WTC11 (cell line): ENCODE results near the gene GALK1.

ENCODE experiments used
- ATF2 ChIP-seq: sonication (generic); formaldehyde crosslinking; IDR thresholded peaks from 2 replicates; pipeline ENCODE4 v1.8.1; 2022; ENCODE audit warnings: low read depth, missing genetic modification reagents, borderline replicate concordance
- CTCF ChIP-seq: fragments of 200-600 bp; IDR thresholded peaks from 2 replicates; pipeline ENCODE4 v1.8.0; 2022; ENCODE audit warnings: antibody characterized with exemption
- E2F1 ChIP-seq: sonication (generic); formaldehyde crosslinking; IDR thresholded peaks from 2 replicates; pipeline ENCODE4 v1.8.0; 2022; ENCODE audit warnings: mild to moderate bottlenecking, missing genetic modification reagents
- FOXK1 ChIP-seq: sonication (generic); formaldehyde crosslinking; IDR thresholded peaks from 2 replicates; pipeline ENCODE4 v1.8.0; 2022; ENCODE audit warnings: mild to moderate bottlenecking, moderate library complexity, missing genetic modification reagents
- MLX ChIP-seq: sonication (generic); formaldehyde crosslinking; IDR thresholded peaks from 2 replicates; pipeline ENCODE4 v1.8.1; 2023; ENCODE audit warnings: mild to moderate bottlenecking, missing genetic modification reagents, moderate library complexity
- RELA ChIP-seq: sonication (generic); formaldehyde crosslinking; IDR thresholded peaks from 2 replicates; pipeline ENCODE4 v1.8.1; 2022; ENCODE audit warnings: missing genetic modification reagents, mild to moderate bottlenecking, borderline replicate concordance

- TF ChIP-seq CTCF (no peak), ATF2 (CRISPR knock-in tag) (no peak), MLX (CRISPR knock-in tag) (no peak), RELA (CRISPR knock-in tag) (no peak), FOXK1 (CRISPR knock-in tag) (no peak), E2F1 (CRISPR knock-in tag) (no peak)
Measured at GRCh38 chr17:75734674-75735294, 30.2 kb downstream of the GALK1 start.
